Osteoblast (primary cell): ENCODE results near the gene CHRNA4. TPM values are rescaled to one million over a fixed set of nuclear protein-coding genes. Genes with fewer than 3 reads are reported as not detected.

Experiments used
- DNase-seq: peaks from one replicate; pipeline ENCODE4 v3.0.0; 2011; ENCODE audit warnings: low spot score, mixed read lengths; ENCODE audit not compliant: insufficient read length; ENCODE audit errors: missing footprints
- H2AFZ ChIP-seq: 2 replicates; pipeline ENCODE4 v1.6.0; 2011; ENCODE audit warnings: mild to moderate bottlenecking, low read length
- H3K27ac ChIP-seq: 2 replicates; pipeline ENCODE4 v1.5.1; 2011; ENCODE audit warnings: mild to moderate bottlenecking, low read depth, low read length, moderate library complexity
- H3K27me3 ChIP-seq: 2 replicates; pipeline ENCODE4 v1.6.0; 2012; ENCODE audit warnings: mild to moderate bottlenecking, control low read depth, inconsistent platforms, low read length, moderate library complexity; ENCODE audit not compliant: insufficient read depth
- H3K36me3 ChIP-seq: 2 replicates; pipeline ENCODE4 v1.5.1; 2011; ENCODE audit warnings: mild to moderate bottlenecking, low read length, control low read depth, moderate library complexity; ENCODE audit not compliant: insufficient read depth
- H3K4me1 ChIP-seq: 2 replicates; pipeline ENCODE4 v1.5.1; 2011; ENCODE audit warnings: mild to moderate bottlenecking, low read length, control low read depth, moderate library complexity; ENCODE audit not compliant: insufficient read depth
- H3K4me2 ChIP-seq: 2 replicates; pipeline ENCODE4 v1.6.0; 2011; ENCODE audit warnings: mild to moderate bottlenecking, low read length; ENCODE audit not compliant: insufficient read depth
- H3K4me3 ChIP-seq: fragments of 200-600 bp; sonication (generic); 3 replicates; pipeline ENCODE4 v1.5.1; 2012; ENCODE audit warnings: mild to moderate bottlenecking, low read length, inconsistent platforms; ENCODE audit not compliant: insufficient read depth
- H3K79me2 ChIP-seq: 2 replicates; pipeline ENCODE4 v1.6.0; 2012; ENCODE audit warnings: mild to moderate bottlenecking, low read length, control low read depth, inconsistent platforms; ENCODE audit not compliant: insufficient read depth
- H3K9me3 ChIP-seq: 2 replicates; pipeline ENCODE4 v1.5.1; 2011; ENCODE audit warnings: low read depth, low read length, control low read depth
- H4K20me1 ChIP-seq: 2 replicates; pipeline ENCODE4 v1.6.0; 2012; ENCODE audit warnings: mild to moderate bottlenecking, low read length, control low read depth; ENCODE audit not compliant: insufficient read depth
- CTCF ChIP-seq: IDR thresholded peaks from 2 replicates; pipeline ENCODE4 v1.5.1; 2011; ENCODE audit warnings: mild to moderate bottlenecking, low read depth, low read length, moderate library complexity; ENCODE audit errors: extremely low read depth
- total RNA-seq: library from RNA; depleted of rRNA; stranded (reverse); fragments of >200 nt; gene quantifications from 2 replicates; pipeline ENCODE4 v1.2.3, GENCODE V29; 2012

CHRNA4 gene
- total RNA-seq, 1 donor = not detected

- Histone ChIP-seq H3K9me3 (no peaks in the 10 kb centered on the region), H3K27me3 (peaks cover 3% of the 10 kb centered on the region), H3K27ac (no peak overlapping the region), H2AFZ (no peak overlapping the region), H3K79me2 (no peaks in the 10 kb centered on the region), H3K4me2 (no peak overlapping the region), H3K4me3 (no peak overlapping the region), H3K36me3 (no peaks in the 10 kb centered on the region), H3K4me1 (no peaks in the 10 kb centered on the region), H4K20me1 (peaks cover 5% of the 10 kb centered on the region)
- TF ChIP-seq CTCF = no peak
- no peak for DNase-seq
Observed at GRCh38 chr20:63310265-63310991, 50.7 kb downstream of the CHRNA4 start.

GRCh38 chr20:63309261-63310071, 51.7 kb downstream of the CHRNA4 start:
- Histone ChIP-seq H4K20me1 (peaks cover 5% of the 10 kb centered on the region), H3K27ac (no peak overlapping the region), H3K4me2 (no peak overlapping the region), H3K79me2 (no peaks in the 10 kb centered on the region), H3K4me1 (no peaks in the 10 kb centered on the region), H3K9me3 (no peaks in the 10 kb centered on the region), H2AFZ (no peak overlapping the region), H3K4me3 (no peak overlapping the region), H3K36me3 (no peaks in the 10 kb centered on the region), H3K27me3 (peaks cover 3% of the 10 kb centered on the region)
- peak; percentile 97 for DNase-seq
- peak; percentile 69 for TF ChIP-seq CTCF

- Histone ChIP-seq H2AFZ (no peak overlapping the region), H3K4me2 (no peak overlapping the region), H4K20me1 (peaks cover 5% of the 10 kb centered on the region), H3K9me3 (no peaks in the 10 kb centered on the region), H3K4me1 (no peaks in the 10 kb centered on the region), H3K27ac (no peak overlapping the region), H3K27me3 (peaks cover 3% of the 10 kb centered on the region), H3K4me3 (no peak overlapping the region), H3K79me2 (no peaks in the 10 kb centered on the region), H3K36me3 (no peaks in the 10 kb centered on the region)
- TF ChIP-seq CTCF = no peak
- DNase-seq = no peak
Observed at GRCh38 chr20:63308218-63308911, 52.8 kb downstream of the CHRNA4 start.
